Stimulated activated CD8-positive, alpha-beta memory T cell treated with anti-CD3 and anti-CD28 coated beads, Interleukin-7, amount 100 ng/mL, for 4 hours (primary cell): Measurements from ENCODE around the gene PCSK5.

Experiments
- DNase-seq, 2 donors: peaks; one replicate each; pipeline ENCODE4 v3.0.0-alpha.2; 2020; ENCODE audit warnings: low read depth in 2 of 2

Gene PCSK5

GRCh38 chr9:76138360-76138759, 247.9 kb downstream of the PCSK5 start:
- DNase-seq, result no peak

DNA sequence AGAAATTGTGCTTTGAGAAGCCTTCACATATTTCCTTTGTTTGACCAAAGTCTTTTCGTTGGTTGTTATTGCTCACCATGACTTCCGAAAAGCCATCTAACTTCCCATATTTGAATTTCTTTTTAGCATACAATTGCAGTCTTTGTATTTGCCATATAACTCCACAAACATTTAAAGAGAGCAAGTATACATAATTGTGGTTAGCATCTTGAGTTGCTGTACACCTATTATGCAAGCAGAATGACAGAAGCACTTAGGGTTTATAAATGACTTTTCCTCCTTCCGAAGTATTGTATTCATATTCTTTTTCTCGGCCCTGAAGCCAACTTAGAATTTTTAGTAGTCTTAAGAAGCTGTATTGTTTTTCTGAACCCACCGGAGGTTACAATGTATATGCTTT, 253.4 kb downstream of the PCSK5 start:
- no peak for DNase-seq

DNA sequence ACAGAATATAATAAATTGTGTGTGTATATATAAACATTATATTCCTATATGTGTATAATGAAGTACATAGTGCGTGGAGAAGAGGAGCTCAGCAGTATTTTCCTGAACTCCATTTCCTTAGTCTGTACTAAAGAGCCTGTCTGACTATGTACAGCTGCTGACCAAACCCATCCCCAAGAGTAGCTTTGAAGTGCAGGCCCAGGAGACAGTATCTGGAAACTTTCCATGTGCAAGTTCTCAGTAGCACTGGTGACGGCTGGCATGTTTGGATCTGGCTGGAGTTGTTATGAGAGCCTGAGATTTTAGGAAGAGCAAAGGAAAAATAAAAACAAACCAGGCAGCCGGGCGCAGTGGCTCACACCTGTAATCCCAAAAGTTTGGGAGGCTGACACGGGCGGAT, 259.5 kb downstream of the PCSK5 start:
- no peak for DNase-seq

- no peak for DNase-seq
Observed at GRCh38 chr9:76151267-76151666, 260.8 kb downstream of the PCSK5 start.

- no peak for DNase-seq
Observed at GRCh38 chr9:76153339-76153738, 262.9 kb downstream of the PCSK5 start.

DNA sequence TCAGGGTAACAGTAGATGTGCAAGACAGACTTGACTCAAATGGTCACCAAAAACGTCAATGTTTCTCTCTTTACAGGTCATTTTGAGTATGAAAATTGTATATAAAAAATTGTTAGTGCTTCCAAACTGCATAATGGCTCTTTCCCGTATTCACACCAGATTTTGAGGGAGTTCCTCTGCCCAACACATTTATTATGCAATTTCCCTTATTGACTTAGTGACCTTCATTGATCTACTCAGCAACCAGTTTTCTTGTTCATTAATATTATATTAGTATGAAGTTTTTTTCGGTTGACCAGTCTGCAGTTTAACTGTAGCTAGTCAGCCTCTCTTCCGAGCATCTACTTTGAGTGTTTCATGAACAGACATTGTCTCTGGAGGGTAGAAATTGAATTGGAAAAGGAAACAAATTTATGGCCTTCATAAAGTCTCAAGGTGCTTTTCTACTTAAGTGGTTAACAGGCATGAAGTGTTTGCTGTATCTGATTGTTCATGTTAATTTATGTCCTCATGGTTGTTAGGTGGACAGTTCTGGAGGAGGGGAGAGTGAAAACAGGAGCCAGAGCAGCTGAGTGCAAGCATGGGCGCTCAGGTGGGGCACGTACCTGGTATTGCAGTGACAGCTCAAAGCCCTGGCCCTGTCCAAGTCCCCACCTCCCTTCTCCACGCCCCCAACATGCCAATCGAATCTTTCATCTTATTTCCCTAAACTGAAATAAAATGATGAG, 263.6 kb downstream of the PCSK5 start:
- no peak for DNase-seq

DNA sequence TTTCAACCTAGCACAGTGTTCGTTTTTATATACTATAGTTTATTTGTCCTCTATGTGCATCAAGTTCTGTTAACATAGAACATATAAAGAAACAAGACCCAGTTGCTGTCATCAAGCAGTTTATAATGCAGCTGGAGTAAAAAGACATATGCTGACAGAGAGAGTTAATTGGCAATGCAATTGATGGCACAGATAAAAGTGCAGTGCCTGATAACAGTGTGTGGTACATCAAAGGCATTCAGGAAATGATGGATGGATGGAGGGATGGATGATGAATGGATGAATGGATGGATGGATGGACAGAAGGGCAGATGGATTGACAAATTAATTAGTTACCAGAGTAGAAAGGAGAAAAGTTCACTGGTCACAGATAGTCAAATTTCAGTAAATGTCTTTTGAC, 264.9 kb downstream of the PCSK5 start:
- no peak for DNase-seq

- no peak for DNase-seq
Observed at GRCh38 chr9:76158713-76159112, 268.2 kb downstream of the PCSK5 start.

GRCh38 chr9:76159293-76159926, 268.9 kb downstream of the PCSK5 start:
- no peak for DNase-seq

DNA sequence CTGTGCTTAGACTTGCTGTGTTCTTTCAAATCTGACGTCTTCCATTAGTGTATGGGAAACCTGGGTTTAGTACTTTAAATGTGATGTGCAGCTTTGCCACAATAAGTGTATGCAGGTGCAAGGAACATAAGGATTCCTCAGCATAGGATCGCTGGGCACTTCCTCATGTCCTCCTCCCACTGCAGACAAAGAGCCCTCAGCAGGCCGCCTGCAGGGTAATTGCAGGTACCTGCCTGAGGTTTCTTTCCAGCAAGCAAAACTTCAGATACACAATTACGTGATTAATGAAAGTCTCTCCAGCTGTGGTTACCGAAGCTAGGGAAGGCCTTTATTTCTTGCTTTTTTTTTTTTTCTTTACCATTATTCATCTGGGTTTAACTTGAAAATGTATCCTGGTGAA, 270.6 kb downstream of the PCSK5 start:
- no peak for DNase-seq

DNA sequence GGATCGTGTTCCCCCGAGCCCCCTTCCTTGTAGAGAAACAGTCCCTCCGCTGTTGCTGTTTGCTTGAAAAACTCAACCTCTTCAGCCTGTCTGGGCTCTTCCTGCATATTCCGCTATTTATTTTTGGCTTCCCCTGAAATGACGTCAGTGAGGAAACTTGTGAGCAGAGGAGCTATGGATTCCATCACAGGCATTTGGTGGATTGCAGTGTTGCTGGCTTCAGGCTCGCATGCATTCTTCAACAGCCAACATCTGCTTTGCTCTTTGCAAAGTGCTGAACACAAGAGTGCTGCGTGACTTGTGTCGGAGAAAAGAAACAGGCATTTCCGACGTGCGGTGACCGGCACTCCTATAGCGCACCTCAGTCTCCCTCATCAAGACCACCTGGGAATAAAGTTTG, 271.1 kb downstream of the PCSK5 start:
- DNase-seq, result no peak

- DNase-seq, result no peak
Observed at GRCh38 chr9:76162086-76162730, 271.7 kb downstream of the PCSK5 start.

GRCh38 chr9:76162751-76163500, 272.5 kb downstream of the PCSK5 start:
- no peak for DNase-seq

- DNase-seq, result no peak
Observed at GRCh38 chr9:76166526-76166925, 276.1 kb downstream of the PCSK5 start.

GRCh38 chr9:76176171-76176570, 285.7 kb downstream of the PCSK5 start:
- DNase-seq, result no peak

DNA sequence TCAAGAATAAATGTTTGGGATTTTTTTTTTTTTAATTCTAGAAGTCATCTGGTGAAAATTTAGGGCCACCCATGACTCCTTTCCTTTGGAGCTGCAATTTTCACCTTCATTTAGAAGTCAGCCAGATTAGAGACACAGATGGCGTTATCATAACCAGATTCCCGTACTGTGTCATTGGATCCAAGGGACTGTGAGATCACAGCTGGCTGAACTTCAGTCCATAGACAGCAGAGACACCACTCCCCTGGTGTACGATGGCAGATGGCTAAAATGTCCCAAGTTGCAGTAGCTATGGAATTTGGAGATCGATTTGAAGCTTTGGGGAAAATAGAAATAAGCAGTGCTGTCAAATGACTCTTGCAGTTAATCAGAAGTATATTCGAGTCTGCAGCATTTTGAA, 287.5 kb downstream of the PCSK5 start:
- DNase-seq, result no peak

DNA sequence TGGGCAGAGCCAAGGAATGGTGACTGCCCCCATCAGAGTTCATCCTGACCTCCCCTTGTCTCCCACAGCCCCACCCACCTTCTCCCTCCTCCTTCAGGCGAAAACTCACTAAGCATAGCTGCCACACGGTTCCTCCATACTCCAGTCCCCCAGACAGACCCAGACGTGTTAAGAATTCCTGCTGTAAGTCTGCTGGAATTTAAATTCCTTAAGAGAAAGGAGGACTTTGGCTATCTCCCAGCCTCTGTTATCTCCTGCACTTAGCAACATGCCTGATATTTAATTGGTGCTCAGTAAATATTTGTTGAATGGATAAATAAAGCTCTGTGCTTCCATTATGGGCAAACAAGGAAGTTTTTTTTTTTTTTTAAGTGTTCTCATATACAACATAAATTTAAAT, 290.1 kb downstream of the PCSK5 start:
- DNase-seq, result no peak

DNA sequence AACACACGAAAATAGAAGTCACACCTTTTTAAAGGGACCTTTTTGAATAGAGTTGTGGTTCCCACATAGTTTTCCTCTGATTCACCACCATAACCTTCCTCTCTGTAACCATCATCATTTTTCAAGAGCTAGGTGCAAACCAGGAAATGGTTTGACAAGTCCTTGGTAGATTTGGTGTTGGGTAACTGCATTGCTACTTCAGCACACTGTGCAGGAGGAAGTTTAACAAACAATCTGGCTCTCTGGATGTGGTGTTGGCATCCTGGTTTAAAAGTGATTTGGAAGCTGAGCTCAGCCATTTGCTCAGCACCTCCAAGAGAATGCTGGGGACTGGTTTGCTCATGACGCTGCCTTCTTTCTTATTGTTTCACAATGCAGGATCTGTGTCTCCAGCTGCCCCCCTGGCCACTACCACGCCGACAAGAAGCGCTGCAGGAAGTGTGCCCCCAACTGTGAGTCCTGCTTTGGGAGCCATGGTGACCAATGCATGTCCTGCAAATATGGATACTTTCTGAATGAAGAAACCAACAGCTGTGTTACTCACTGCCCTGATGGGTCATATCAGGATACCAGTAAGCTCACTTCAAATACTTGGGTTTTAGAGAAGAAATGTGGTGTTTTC, 290.7 kb downstream of the PCSK5 start:
- DNase-seq, result no peak

GRCh38 chr9:76181781-76182180, 291.3 kb downstream of the PCSK5 start:
- DNase-seq, result no peak

DNA sequence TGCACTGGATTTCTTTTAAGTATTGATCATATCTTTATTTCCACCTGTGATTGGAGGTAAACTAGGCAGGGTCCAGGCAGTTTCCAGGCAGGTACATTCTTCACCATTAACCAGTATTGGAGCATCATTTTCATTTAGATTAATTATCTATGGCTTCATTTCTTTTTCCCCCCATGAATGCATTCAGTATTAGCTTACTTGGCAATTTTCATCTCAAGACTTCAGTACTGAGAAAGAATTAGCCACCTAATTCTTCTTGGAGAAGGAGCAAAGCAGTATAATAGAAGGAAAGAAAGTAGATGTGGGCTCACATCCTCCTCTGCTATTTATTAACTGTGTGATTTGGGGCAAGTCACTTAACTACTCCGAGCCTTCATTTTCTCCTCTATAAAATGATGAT, 295.0 kb downstream of the PCSK5 start:
- DNase-seq, result no peak

GRCh38 chr9:76188286-76188685, 297.8 kb downstream of the PCSK5 start:
- DNase-seq, result no peak

- DNase-seq, result no peak
Observed at GRCh38 chr9:76188905-76189304, 298.4 kb downstream of the PCSK5 start.
